SU-DHL-6 (cell line): ENCODE measurements around the gene CYP4V2.

ENCODE experiments used
- CTCF ChIP-seq: fragments of 200-600 bp; sonication (generic); IDR thresholded peaks from one replicate; pipeline ENCODE4 v1.5.1; 2017; ENCODE audit warnings: antibody characterized with exemption, mild to moderate bottlenecking, low read length, moderate library complexity; ENCODE audit not compliant: insufficient read depth, poor library complexity, severe bottlenecking
- EZH2phosphoT487 ChIP-seq: fragments of 200-600 bp; sonication (generic), shearing (Covaris generic); conservative IDR thresholded peaks from 2 replicates; pipeline ENCODE4 v1.6.1; 2018; ENCODE audit warnings: mild to moderate bottlenecking, antibody characterized with exemption, low read length, moderate library complexity, mixed read lengths

GRCh38 chr4:186169945-186170802, 21.2 kb upstream of the CYP4V2 start:
- no peak for TF ChIP-seq CTCF
- TF ChIP-seq EZH2phosphoT487, result no peak
